Calu3 (cell line): ENCODE data around the gene DHRS4L2. TPM values are rescaled to one million over a fixed set of nuclear protein-coding genes. Genes with fewer than 3 reads are reported as not detected.
"Not testable (repeated sequence)": the region's sequence is repeated elsewhere in the genome, so short reads cannot be mapped to it uniquely, and the experiment has no call there.

Source experiments
- BruUV-seq: library from RNA; stranded (reverse); fragments of 400-500 nt; replicated peaks from 2 replicates; lab custom pipeline; 2021; lab: Mats Ljungman, UMichigan
- CTCF ChIA-PET: fragments of 300-600 bp; sonication (Branson Sonifier 250); formaldehyde crosslinking; loops from one replicate; lab custom pipeline; 2022; ENCODE audit warnings: antibody characterized with exemption; lab: Charles Lee
- DNase-seq: peaks from one replicate; pipeline ENCODE4 v3.0.0; 2022
- H3K27ac Mint-ChIP-seq: one replicate; pipeline ENCODE4 v1.8.0; 2022; ENCODE audit warnings: mixed read lengths; ENCODE audit not compliant: unreplicated experiment
- H3K27me3 Mint-ChIP-seq: one replicate; pipeline ENCODE4 v1.8.0; 2022; ENCODE audit warnings: mixed read lengths; ENCODE audit not compliant: unreplicated experiment
- H3K36me3 Mint-ChIP-seq: one replicate; pipeline ENCODE4 v1.8.0; 2022; ENCODE audit warnings: mild to moderate bottlenecking, moderate library complexity, mixed read lengths; ENCODE audit not compliant: insufficient read depth, unreplicated experiment
- H3K4me1 Mint-ChIP-seq: one replicate; pipeline ENCODE4 v1.8.0; 2022; ENCODE audit warnings: mild to moderate bottlenecking, low read depth, mixed read lengths; ENCODE audit not compliant: unreplicated experiment
- H3K4me3 Mint-ChIP-seq: one replicate; pipeline ENCODE4 v1.8.0; 2022; ENCODE audit warnings: mild to moderate bottlenecking, low read depth, moderate library complexity, mixed read lengths; ENCODE audit not compliant: unreplicated experiment
- H3K9me3 Mint-ChIP-seq: one replicate; pipeline ENCODE4 v1.8.0; 2022; ENCODE audit warnings: low read depth, mixed read lengths; ENCODE audit not compliant: unreplicated experiment
- intact Hi-C: fragments of 100-400 bp; cut with micrococcal nuclease; formaldehyde crosslinking; loops from one replicate; pipeline ENCODE4 v1.10.0; 2022; ENCODE audit not compliant: unreplicated experiment
- total RNA-seq: library from RNA; stranded (reverse); gene quantifications from 2 replicates; pipeline ENCODE4 v1.2.3, GENCODE V29; 2022
- TF ChIP-seq, protein P1 (sequence below): fragments of 200-600 bp; IDR thresholded peaks from one replicate; pipeline ENCODE4 v1.8.0; 2022; ENCODE audit warnings: antibody characterized with exemption; ENCODE audit not compliant: unreplicated experiment

The DHRS4L2 gene
- total RNA-seq, 1 experiment from 2014 or later: 12.0 TPM

DNA sequence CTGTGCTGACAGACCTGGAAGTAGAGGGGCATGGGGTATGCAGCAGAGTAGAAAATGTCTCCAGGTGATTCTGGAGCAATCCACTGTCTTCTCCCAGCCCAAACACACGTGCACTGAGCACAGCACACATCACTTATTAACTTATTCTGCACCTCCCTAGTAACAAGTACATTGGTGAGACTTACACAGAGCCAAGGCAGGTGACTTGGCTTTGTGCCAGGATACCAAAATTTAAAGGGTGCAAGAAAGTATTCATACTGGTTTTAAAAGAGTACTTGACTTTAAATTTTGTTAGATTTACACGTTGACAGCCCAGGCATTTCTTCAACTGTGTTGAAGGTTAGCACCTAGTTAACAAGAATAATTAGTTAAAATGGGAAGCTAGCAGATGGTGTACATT, 52.0 kb downstream of the DHRS4L2 start:
- TF ChIP-seq, protein P1, sequence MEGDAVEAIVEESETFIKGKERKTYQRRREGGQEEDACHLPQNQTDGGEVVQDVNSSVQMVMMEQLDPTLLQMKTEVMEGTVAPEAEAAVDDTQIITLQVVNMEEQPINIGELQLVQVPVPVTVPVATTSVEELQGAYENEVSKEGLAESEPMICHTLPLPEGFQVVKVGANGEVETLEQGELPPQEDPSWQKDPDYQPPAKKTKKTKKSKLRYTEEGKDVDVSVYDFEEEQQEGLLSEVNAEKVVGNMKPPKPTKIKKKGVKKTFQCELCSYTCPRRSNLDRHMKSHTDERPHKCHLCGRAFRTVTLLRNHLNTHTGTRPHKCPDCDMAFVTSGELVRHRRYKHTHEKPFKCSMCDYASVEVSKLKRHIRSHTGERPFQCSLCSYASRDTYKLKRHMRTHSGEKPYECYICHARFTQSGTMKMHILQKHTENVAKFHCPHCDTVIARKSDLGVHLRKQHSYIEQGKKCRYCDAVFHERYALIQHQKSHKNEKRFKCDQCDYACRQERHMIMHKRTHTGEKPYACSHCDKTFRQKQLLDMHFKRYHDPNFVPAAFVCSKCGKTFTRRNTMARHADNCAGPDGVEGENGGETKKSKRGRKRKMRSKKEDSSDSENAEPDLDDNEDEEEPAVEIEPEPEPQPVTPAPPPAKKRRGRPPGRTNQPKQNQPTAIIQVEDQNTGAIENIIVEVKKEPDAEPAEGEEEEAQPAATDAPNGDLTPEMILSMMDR: no peak
- CTCF ChIA-PET: no interaction called here
- Mint-ChIP-seq H3K4me3 (no peak overlapping the region), H3K36me3 (peaks cover 18% of the 10 kb centered on the region), H3K9me3 (no peaks in the 10 kb centered on the region), H3K27ac (no peak overlapping the region), H3K27me3 (peaks cover 32% of the 10 kb centered on the region), H3K4me1 (no peaks in the 10 kb centered on the region)
- intact Hi-C loops: no loop called here
- no TSS peak for BruUV-seq
- no peak for DNase-seq

DNA sequence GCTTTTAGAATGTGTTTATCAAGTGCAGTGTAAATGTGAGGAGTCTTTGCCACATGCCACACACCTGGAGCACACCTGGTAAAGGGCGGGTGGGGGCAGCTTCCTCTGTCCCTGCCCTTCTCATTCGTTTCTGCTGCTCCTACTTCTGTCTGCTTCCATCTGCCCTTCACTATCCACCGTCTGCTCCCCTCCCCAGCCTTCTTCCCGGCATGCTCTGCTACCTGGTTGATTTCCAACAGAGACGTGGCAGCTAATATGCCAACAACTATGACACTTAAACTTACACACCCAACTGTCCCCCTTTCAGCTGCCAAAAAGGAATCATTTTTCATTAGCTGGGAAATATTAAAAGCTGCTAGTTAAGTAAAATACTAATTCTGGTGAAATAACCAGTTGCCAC, 54.0 kb downstream of the DHRS4L2 start:
- no peak for DNase-seq
- H3K36me3 Mint-ChIP-seq: peaks cover 5% of the 10 kb centered on the region
- BruUV-seq: no TSS peak
- H3K4me1 Mint-ChIP-seq: no peaks in the 10 kb centered on the region
- H3K27ac Mint-ChIP-seq: no peak overlapping the region
- H3K4me3 Mint-ChIP-seq: no peak overlapping the region
- intact Hi-C loops: no loop called here
- CTCF ChIA-PET: no interaction called here
- TF ChIP-seq, protein P1: no peak
- H3K9me3 Mint-ChIP-seq: no peaks in the 10 kb centered on the region
- H3K27me3 Mint-ChIP-seq: peaks cover 48% of the 10 kb centered on the region

DNA sequence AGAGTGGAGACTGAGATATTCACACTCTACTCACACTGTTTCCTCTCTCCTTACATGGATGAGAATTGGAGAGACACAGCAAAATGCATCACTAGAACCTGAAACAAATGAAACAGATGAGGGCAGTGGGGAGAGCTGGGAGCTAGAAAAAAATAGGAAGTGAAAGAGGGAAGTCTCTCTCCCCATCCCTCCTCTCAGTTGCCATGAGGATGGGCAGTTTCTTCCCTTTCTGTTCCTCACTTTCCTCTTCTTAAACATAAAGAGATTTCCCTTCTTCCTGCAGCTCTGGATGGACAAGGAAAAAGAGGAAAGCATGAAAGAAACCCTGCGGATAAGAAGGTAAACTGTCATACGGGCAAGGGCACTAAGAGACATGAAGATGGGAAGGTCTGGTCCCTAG, 60.3 kb downstream of the DHRS4L2 start:
- H3K9me3 Mint-ChIP-seq, H3K27ac Mint-ChIP-seq, DNase-seq, H3K4me3 Mint-ChIP-seq, intact Hi-C loops, BruUV-seq: not testable (repeated sequence)
- peaks cover 21% of the 10 kb centered on the region for H3K36me3 Mint-ChIP-seq
- CTCF ChIA-PET: interaction anchor here (1.8 kb wide), 1 partner anchor 42 kb away, joined by 3 read pairs; no protein-coding TSS in a partner anchor
- H3K27me3 Mint-ChIP-seq: peaks cover 80% of the 10 kb centered on the region
- H3K4me1 Mint-ChIP-seq: peaks cover 11% of the 10 kb centered on the region

DNA sequence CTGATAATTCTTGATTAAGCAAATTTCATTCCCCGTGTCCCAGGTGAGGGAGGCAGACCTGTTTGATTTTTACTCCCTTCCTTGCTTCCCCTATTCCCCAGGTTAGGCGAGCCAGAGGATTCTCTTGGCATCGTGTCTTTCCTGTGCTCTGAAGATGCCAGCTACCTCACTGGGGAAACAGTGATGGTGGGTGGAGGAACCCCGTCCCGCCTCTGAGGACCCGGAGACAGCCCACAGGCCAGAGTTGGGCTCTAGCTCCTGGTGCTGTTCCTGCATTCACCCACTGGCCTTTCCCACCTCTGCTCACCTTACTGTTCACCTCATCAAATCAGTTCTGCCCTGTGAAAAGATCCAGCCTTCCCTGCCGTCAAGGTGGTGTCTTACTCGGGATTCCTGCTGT, 62.0 kb downstream of the DHRS4L2 start:
- intact Hi-C loops, H3K27ac Mint-ChIP-seq, DNase-seq, BruUV-seq, H3K9me3 Mint-ChIP-seq: not testable (repeated sequence)
- peak overlapping the region; percentile 70 for H3K4me3 Mint-ChIP-seq
- H3K36me3 Mint-ChIP-seq: peaks cover 21% of the 10 kb centered on the region
- H3K27me3 Mint-ChIP-seq: peaks cover 88% of the 10 kb centered on the region
- CTCF ChIA-PET: interaction anchor here (1.8 kb wide), 1 partner anchor 40 kb away, joined by 3 read pairs; no protein-coding TSS in a partner anchor
- H3K4me1 Mint-ChIP-seq: peaks cover 11% of the 10 kb centered on the region

DNA sequence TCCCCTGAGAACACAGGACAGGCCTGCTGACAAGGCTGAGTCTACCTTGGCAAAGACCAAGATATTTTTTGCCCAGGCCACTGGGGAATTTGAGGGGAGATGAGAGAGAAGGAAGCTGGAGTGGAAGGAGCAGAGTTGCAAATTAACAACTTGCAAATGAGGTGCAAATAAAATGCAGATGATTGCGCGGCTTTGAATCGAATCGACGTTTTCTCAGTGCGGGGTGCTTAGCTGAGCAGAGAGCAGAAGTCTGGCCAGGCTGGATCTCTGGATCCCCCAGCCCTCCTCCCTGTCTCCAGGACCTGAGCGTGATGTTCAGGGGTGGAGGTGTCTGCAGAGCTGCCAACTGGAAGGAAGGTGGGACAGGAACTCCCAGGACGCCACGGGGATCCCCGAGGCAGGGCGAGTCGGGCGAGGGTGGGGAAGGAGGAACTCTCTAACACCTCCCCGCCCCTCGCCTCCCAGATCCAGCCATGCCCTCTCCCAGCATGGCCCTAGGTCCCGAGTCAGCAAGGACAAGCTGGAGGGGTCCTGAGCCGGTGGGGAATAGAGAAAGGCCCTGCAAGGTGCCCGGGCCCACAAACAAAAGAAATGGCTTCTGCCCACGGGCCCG, 62.6 kb downstream of the DHRS4L2 start:
- H3K4me1 Mint-ChIP-seq: peaks cover 11% of the 10 kb centered on the region
- CTCF ChIA-PET: no interaction called here
- H3K27ac Mint-ChIP-seq: no peak overlapping the region
- no TSS peak for BruUV-seq
- DNase-seq: no peak
- TF ChIP-seq, protein P1: no peak
- peak overlapping the region; percentile 70 for H3K4me3 Mint-ChIP-seq
- H3K36me3 Mint-ChIP-seq: peaks cover 21% of the 10 kb centered on the region
- H3K9me3 Mint-ChIP-seq: no peaks in the 10 kb centered on the region
- peaks cover 88% of the 10 kb centered on the region for H3K27me3 Mint-ChIP-seq
- intact Hi-C loops: no loop called here
